Measurements from ENCODE around the gene ELFN2. TPM values are rescaled to one million over a fixed set of nuclear protein-coding genes. Genes with fewer than 3 reads are reported as not detected.

The ELFN2 gene
- total and polyA plus RNA-seq, 4 donors: 0.62 to 6.8 (median 1.6) TPM

DNA sequence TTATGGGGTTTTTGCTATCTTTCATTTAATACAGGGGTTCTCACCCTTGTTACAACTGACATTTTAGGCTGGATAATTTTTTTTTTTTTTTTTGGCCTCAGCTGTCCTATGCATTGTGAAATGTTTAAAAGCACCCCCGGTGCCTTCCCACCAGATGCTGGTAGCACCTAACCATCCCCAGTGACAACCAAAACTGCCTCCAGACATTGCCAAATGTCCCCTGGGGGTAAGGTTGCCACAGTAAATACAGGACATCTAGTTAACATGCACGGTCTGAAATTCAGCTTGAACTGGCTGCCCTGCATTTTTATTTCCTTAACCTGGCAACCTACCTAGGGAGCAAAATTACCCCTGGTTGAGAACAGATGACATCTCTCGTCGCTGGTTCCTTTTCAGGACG lies 72.6 kb downstream of the ELFN2 start:
- no peak for ATAC-seq (ENCODE audit: insufficient read depth, low FRiP score)
- Histone ChIP-seq H3K9me3 (ENCODE audit: control insufficient read depth in 4 of 4, insufficient read depth in 3 of 4, low read length in 3 of 4) (no peaks in the 10 kb centered on the region), H3K36me3 (ENCODE audit: control insufficient read depth in 4 of 4, insufficient read depth in 4 of 4, low read length in 4 of 4) (no peaks in the 10 kb centered on the region), H3K9ac (ENCODE audit: insufficient read depth in 1 of 2, low read length in 2 of 2) (no peak overlapping the region), H3K4me3 (no peak overlapping the region), H3K27ac (ENCODE audit: low read depth in 1 of 2, low read length in 1 of 2) (no peak overlapping the region), H3K4me1 (ENCODE audit: control insufficient read depth in 5 of 5, insufficient read depth in 5 of 5, low read length in 5 of 5) (no peaks in the 10 kb centered on the region), H3K27me3 (ENCODE audit: control insufficient read depth in 3 of 3, insufficient read depth in 3 of 3, low read length in 2 of 3) (no peaks in the 10 kb centered on the region)
- TF ChIP-seq CTCF (IDR thresholded peaks at IDR 0.05; ENCODE audit: control extremely low read depth, extremely low read depth): no peak
- no peak for DNase-seq
- WGBS, 2 donors: 88 to 93% methylated on average over 5 of the region's 5 CpGs

DNA sequence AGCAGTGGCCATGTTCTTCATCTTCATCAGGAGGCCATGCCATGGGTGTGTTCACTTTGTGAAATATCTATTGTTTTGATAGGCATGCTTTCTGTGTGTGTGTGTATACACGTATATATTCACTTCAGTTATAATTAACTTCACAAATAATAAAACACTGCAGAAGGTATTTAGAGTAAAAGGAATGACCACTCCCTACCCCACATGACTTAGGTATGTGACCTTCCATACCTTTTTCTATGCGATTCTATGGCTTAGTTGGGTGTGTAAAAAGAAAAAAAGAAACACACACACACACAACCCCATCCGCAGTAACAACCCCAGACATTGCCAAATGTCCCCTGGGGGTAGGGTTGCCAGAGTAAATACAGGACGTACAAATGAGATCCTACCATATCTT lies 73.0 kb downstream of the ELFN2 start:
- TF ChIP-seq CTCF (IDR thresholded peaks at IDR 0.05; ENCODE audit: control extremely low read depth, extremely low read depth): no peak
- H3K4me3 ChIP-seq: no peak overlapping the region
- 73 to 88% methylated on average over 4 of the region's 4 CpGs for WGBS, 2 donors
- no peaks in the 10 kb centered on the region for H3K36me3 ChIP-seq (ENCODE audit: control insufficient read depth in 4 of 4, insufficient read depth in 4 of 4, low read length in 4 of 4)
- no peaks in the 10 kb centered on the region for H3K4me1 ChIP-seq (ENCODE audit: control insufficient read depth in 5 of 5, insufficient read depth in 5 of 5, low read length in 5 of 5)
- no peaks in the 10 kb centered on the region for H3K27me3 ChIP-seq (ENCODE audit: control insufficient read depth in 3 of 3, insufficient read depth in 3 of 3, low read length in 2 of 3)
- H3K9ac ChIP-seq (ENCODE audit: insufficient read depth in 1 of 2, low read length in 2 of 2): no peak overlapping the region
- no peak for DNase-seq
- no peak for ATAC-seq (ENCODE audit: insufficient read depth, low FRiP score)
- no peaks in the 10 kb centered on the region for H3K9me3 ChIP-seq (ENCODE audit: control insufficient read depth in 4 of 4, insufficient read depth in 3 of 4, low read length in 3 of 4)
- H3K27ac ChIP-seq (ENCODE audit: low read depth in 1 of 2, low read length in 1 of 2): no peak overlapping the region

DNA sequence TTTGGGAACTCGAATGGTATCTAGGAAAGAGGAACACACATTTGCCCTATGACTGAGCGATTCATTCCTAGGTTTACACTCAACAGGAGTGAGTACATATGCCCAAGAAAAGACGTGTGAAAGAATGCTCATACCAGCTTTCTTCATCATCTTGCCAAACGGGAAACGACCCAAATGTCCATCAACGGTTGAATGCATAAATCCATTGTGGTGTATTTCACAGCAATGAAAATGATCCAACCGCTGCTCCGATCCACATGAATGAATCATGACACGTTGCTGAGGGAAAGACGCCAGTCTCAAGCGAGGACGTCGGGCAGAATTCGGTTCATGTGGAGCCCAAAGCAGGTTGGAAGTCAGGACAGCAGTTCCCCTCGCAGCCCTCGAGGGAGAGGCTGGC lies 73.4 kb downstream of the ELFN2 start:
- ATAC-seq (ENCODE audit: insufficient read depth, low FRiP score): no peak

More for the DNA sequence above, 73.4 kb downstream of the ELFN2 start:
- no peak for DNase-seq
- Histone ChIP-seq H3K27me3 (ENCODE audit: control insufficient read depth in 3 of 3, insufficient read depth in 3 of 3, low read length in 2 of 3) (no peaks in the 10 kb centered on the region), H3K36me3 (ENCODE audit: control insufficient read depth in 4 of 4, insufficient read depth in 4 of 4, low read length in 4 of 4) (no peaks in the 10 kb centered on the region), H3K27ac (ENCODE audit: low read depth in 1 of 2, low read length in 1 of 2) (no peak overlapping the region), H3K9me3 (ENCODE audit: control insufficient read depth in 4 of 4, insufficient read depth in 3 of 4, low read length in 3 of 4) (no peaks in the 10 kb centered on the region), H3K4me3 (no peak overlapping the region), H3K4me1 (ENCODE audit: control insufficient read depth in 5 of 5, insufficient read depth in 5 of 5, low read length in 5 of 5) (no peaks in the 10 kb centered on the region), H3K9ac (ENCODE audit: insufficient read depth in 1 of 2, low read length in 2 of 2) (no peak overlapping the region)
- 80 to 88% methylated on average over 16 of the region's 16 CpGs for WGBS, 2 donors
- TF ChIP-seq CTCF (IDR thresholded peaks at IDR 0.05; ENCODE audit: control extremely low read depth, extremely low read depth): no peak
